ENCODE measurements around the gene GPD2. TPM values are rescaled to one million over a fixed set of nuclear protein-coding genes. Genes with fewer than 3 reads are reported as not detected.

The GPD2 gene
- total RNA-seq, 1 donor, result 59.7 TPM

DNA sequence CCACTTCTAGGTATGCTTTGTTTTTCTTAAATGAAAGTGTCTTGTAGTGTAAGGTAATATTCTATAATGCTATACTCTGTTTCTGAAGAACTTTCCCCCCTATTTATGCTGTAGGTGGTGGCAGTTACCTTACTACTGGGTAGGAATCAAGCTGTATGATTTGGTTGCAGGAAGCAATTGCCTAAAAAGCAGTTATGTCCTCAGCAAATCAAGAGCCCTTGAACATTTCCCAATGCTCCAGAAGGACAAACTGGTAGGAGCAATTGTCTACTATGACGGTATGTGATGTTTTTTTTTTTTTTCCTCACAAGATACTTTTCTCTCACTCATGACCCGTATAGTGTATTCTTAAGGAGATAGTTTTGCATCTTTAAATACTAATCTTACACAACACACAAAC is 77.0 kb downstream of the GPD2 start:
- Histone ChIP-seq H3K4me2 (ENCODE audit: insufficient read depth, low read length) (no peak overlapping the region), H3K36me3 (ENCODE audit: insufficient read depth, low read length) (peaks cover 11% of the 10 kb centered on the region), H4K20me1 (ENCODE audit: insufficient read depth, low read length) (no peaks in the 10 kb centered on the region), H3K79me2 (ENCODE audit: insufficient read depth, low read length) (no peaks in the 10 kb centered on the region), H3K4me3 (ENCODE audit: insufficient read depth, low read length) (no peak overlapping the region), H2AFZ (ENCODE audit: low read length) (no peak overlapping the region), H3K9me3 (ENCODE audit: low read depth, low read length) (no peaks in the 10 kb centered on the region), H3K27me3 (ENCODE audit: insufficient read depth, low read length) (no peaks in the 10 kb centered on the region), H3K27ac (ENCODE audit: low read depth, low read length) (no peak overlapping the region), H3K4me1 (ENCODE audit: insufficient read depth, low read length) (no peaks in the 10 kb centered on the region)
- TF ChIP-seq, protein P1, sequence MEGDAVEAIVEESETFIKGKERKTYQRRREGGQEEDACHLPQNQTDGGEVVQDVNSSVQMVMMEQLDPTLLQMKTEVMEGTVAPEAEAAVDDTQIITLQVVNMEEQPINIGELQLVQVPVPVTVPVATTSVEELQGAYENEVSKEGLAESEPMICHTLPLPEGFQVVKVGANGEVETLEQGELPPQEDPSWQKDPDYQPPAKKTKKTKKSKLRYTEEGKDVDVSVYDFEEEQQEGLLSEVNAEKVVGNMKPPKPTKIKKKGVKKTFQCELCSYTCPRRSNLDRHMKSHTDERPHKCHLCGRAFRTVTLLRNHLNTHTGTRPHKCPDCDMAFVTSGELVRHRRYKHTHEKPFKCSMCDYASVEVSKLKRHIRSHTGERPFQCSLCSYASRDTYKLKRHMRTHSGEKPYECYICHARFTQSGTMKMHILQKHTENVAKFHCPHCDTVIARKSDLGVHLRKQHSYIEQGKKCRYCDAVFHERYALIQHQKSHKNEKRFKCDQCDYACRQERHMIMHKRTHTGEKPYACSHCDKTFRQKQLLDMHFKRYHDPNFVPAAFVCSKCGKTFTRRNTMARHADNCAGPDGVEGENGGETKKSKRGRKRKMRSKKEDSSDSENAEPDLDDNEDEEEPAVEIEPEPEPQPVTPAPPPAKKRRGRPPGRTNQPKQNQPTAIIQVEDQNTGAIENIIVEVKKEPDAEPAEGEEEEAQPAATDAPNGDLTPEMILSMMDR (IDR thresholded peaks at IDR 0.05; ENCODE audit: extremely low read depth, low read depth, low read length), result no peak
- no peak for DNase-seq (ENCODE audit: insufficient read length, low spot score, missing footprints)

DNA sequence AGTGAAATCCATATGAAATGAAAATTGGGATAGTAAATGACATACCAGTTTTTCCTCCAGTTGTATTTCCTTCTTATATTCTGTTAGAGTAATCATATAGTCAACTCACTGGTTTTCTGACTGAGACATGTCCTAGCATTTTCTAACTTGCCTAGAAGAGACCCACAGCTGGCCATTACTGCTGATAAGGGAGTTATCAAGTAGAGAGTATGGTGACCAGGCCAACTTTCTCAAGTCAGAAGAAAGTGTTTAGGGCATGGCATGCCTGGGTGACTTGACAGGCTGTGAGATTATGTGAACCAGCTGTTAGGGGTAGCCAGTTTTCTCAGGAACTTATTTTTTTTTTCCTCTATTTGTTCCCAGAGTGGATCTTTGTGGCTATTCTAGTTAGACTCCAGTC is 81.2 kb downstream of the GPD2 start:
- no peak overlapping the region for H3K27ac ChIP-seq (ENCODE audit: low read depth, low read length)
- no peaks in the 10 kb centered on the region for H3K9me3 ChIP-seq (ENCODE audit: low read depth, low read length)
- H3K27me3 ChIP-seq (ENCODE audit: insufficient read depth, low read length), result no peaks in the 10 kb centered on the region
- no peak for DNase-seq (ENCODE audit: insufficient read length, low spot score, missing footprints)
- no peaks in the 10 kb centered on the region for H3K4me1 ChIP-seq (ENCODE audit: insufficient read depth, low read length)
- peaks cover 9% of the 10 kb centered on the region for H3K36me3 ChIP-seq (ENCODE audit: insufficient read depth, low read length)
- H4K20me1 ChIP-seq (ENCODE audit: insufficient read depth, low read length), result no peaks in the 10 kb centered on the region
- H3K4me2 ChIP-seq (ENCODE audit: insufficient read depth, low read length), result no peak overlapping the region
- H2AFZ ChIP-seq (ENCODE audit: low read length), result no peak overlapping the region
- H3K79me2 ChIP-seq (ENCODE audit: insufficient read depth, low read length), result no peaks in the 10 kb centered on the region
- TF ChIP-seq, protein P1 (IDR thresholded peaks at IDR 0.05; ENCODE audit: extremely low read depth, low read depth, low read length), result no peak
- H3K4me3 ChIP-seq (ENCODE audit: insufficient read depth, low read length), result no peak overlapping the region

DNA sequence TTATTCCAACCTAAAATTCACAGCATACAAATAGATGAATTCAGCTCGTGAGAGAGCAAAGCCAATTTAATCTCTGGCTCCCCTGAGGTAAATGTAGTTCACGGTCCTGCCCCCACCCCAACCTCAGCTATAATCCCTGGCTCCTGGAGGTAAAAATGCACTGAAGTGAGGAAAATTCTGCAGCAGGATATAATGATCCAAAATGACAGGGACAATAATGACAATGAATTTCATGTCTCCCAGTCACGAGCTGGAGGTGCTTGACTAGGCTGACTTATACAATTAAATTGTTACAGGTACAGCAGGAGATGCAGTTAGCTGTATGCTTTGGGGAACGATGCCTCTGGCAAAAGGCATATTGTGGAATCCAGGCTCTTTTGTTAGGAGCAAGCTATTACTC is 82.0 kb downstream of the GPD2 start:
- Histone ChIP-seq H3K4me2 (ENCODE audit: insufficient read depth, low read length) (no peak overlapping the region), H3K27ac (ENCODE audit: low read depth, low read length) (no peak overlapping the region), H4K20me1 (ENCODE audit: insufficient read depth, low read length) (no peaks in the 10 kb centered on the region), H3K4me3 (ENCODE audit: insufficient read depth, low read length) (no peak overlapping the region), H3K36me3 (ENCODE audit: insufficient read depth, low read length) (peaks cover 5% of the 10 kb centered on the region), H3K9me3 (ENCODE audit: low read depth, low read length) (no peaks in the 10 kb centered on the region), H3K27me3 (ENCODE audit: insufficient read depth, low read length) (no peaks in the 10 kb centered on the region), H2AFZ (ENCODE audit: low read length) (no peak overlapping the region), H3K79me2 (ENCODE audit: insufficient read depth, low read length) (no peaks in the 10 kb centered on the region), H3K4me1 (ENCODE audit: insufficient read depth, low read length) (no peaks in the 10 kb centered on the region)
- TF ChIP-seq, protein P1 (IDR thresholded peaks at IDR 0.05; ENCODE audit: extremely low read depth, low read depth, low read length), result no peak
- DNase-seq (ENCODE audit: insufficient read length, low spot score, missing footprints), result no peak

DNA sequence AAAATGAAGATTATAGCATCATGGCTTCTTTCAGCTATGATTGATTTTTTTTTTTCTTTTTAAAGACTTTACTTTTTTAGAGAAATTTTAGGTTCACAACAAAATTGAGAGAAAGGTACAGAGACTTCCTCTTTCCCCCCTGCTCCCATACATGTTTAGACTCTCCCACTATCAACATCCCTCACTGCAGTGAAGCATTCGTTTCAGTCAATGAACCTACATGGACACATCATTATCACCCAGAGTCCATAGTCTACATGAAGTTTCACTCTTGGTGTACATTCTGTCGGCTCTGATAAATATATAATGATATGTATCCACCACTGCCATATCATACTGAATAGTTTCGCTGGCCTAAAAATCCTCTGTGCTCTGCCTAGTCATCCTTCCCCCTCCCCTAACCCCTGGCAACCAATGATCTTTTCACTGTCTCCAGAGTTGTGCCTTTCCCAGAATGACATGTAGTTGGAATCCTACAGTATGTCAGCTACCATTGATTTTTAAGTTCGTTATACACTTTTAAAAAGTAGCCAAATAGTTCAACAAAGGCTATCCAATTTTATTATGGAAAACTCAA is 86.8 kb downstream of the GPD2 start:
- Histone ChIP-seq H4K20me1 (ENCODE audit: insufficient read depth, low read length) (no peaks in the 10 kb centered on the region), H3K4me2 (ENCODE audit: insufficient read depth, low read length) (no peak overlapping the region), H3K79me2 (ENCODE audit: insufficient read depth, low read length) (no peaks in the 10 kb centered on the region), H3K27ac (ENCODE audit: low read depth, low read length) (no peak overlapping the region), H3K9me3 (ENCODE audit: low read depth, low read length) (no peaks in the 10 kb centered on the region), H2AFZ (ENCODE audit: low read length) (no peak overlapping the region), H3K4me3 (ENCODE audit: insufficient read depth, low read length) (no peak overlapping the region), H3K27me3 (ENCODE audit: insufficient read depth, low read length) (no peaks in the 10 kb centered on the region), H3K36me3 (ENCODE audit: insufficient read depth, low read length) (no peaks in the 10 kb centered on the region), H3K4me1 (ENCODE audit: insufficient read depth, low read length) (no peaks in the 10 kb centered on the region)
- no peak for DNase-seq (ENCODE audit: insufficient read length, low spot score, missing footprints)
- TF ChIP-seq, protein P1 (IDR thresholded peaks at IDR 0.05; ENCODE audit: extremely low read depth, low read depth, low read length), result no peak

Measured in osteoblast (primary cell).